ENCODE measurements around the gene SLC22A5. TPM values are rescaled to one million over a fixed set of nuclear protein-coding genes. Genes with fewer than 3 reads are reported as not detected.
"Not testable (repeated sequence)": the region's sequence is repeated elsewhere in the genome, so short reads cannot be mapped to it uniquely, and the experiment has no call there.

The SLC22A5 gene
- total RNA-seq, 1 donor from 2014 or later: 13.1 TPM

GRCh38 chr5:132411304-132412013 lies 41.9 kb downstream of the SLC22A5 start:
- H3K4me3 ChIP-seq (ENCODE audit: low read depth, low read length): peak overlapping the region; percentile 59
- TF ChIP-seq, protein P1, sequence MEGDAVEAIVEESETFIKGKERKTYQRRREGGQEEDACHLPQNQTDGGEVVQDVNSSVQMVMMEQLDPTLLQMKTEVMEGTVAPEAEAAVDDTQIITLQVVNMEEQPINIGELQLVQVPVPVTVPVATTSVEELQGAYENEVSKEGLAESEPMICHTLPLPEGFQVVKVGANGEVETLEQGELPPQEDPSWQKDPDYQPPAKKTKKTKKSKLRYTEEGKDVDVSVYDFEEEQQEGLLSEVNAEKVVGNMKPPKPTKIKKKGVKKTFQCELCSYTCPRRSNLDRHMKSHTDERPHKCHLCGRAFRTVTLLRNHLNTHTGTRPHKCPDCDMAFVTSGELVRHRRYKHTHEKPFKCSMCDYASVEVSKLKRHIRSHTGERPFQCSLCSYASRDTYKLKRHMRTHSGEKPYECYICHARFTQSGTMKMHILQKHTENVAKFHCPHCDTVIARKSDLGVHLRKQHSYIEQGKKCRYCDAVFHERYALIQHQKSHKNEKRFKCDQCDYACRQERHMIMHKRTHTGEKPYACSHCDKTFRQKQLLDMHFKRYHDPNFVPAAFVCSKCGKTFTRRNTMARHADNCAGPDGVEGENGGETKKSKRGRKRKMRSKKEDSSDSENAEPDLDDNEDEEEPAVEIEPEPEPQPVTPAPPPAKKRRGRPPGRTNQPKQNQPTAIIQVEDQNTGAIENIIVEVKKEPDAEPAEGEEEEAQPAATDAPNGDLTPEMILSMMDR (conservative IDR thresholded peaks at IDR 0.05; ENCODE audit: low read depth, low read length): no peak
- DNase-seq (ENCODE audit: low read depth): no peak

GRCh38 chr5:132413567-132413966 lies 44.1 kb downstream of the SLC22A5 start:
- no peak for DNase-seq (ENCODE audit: low read depth)
- H3K4me3 ChIP-seq (ENCODE audit: low read depth, low read length): no peak overlapping the region
- TF ChIP-seq, protein P1 (conservative IDR thresholded peaks at IDR 0.05; ENCODE audit: low read depth, low read length): no peak

DNA sequence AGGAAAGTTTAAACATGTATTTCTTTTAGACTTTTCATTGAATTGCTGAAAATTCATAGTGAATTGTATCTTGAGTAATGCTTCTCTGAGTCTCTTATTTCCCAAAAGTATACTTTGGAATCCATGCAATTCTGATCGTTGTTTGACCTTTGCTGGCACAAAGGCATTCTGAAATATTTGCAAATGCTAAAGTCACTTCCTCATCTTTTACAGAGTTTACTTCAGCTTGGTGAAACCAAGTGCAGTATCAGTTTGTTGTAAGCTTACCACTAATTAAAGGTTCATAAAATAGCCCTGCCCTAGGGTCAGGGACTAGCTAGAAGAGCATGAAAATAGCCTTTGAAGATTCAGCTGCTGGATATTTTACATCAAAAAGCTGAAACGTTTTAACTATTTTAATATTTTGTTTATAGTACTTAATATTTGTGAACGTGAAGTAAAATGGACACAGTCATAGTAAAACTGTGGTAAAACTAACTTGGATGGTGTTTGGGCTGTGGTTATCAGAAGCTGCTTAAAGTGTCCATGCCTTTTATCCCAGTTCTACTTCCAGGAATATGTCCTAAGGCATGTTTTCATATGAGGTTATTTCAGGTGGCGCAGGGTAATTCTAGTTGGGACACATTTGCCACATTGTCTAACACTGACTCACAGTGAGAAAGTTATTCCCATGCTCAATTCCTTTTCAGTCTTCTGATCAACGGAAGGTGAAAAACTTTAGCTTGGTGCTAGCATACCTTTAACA lies 45.3 kb downstream of the SLC22A5 start:
- no peak overlapping the region for H3K4me3 ChIP-seq (ENCODE audit: low read depth, low read length)
- TF ChIP-seq, protein P1 (conservative IDR thresholded peaks at IDR 0.05; ENCODE audit: low read depth, low read length): no peak
- peak; percentile 92 for DNase-seq (ENCODE audit: low read depth)

DNA sequence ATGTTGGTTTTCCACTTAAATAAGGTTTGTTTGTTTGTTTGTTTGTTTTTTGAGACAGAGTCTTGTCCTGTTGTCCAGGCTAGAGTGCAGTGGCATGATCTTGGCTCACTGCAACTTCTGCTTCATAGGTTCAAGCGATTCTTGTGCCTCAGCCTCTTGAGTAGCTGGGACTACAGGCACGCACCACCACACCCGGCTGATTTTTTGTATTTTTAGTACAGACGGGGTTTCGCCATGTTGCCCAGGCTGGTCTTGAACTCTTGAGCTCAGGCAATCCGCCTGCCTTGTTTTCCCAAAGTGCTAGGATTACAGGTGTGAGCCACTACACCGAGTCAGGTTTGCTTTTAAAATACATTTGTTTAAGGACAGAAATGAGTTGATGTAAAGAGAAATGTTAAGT lies 46.0 kb downstream of the SLC22A5 start:
- H3K4me3 ChIP-seq (ENCODE audit: low read depth, low read length); DNase-seq (ENCODE audit: low read depth): not testable (repeated sequence)

DNA sequence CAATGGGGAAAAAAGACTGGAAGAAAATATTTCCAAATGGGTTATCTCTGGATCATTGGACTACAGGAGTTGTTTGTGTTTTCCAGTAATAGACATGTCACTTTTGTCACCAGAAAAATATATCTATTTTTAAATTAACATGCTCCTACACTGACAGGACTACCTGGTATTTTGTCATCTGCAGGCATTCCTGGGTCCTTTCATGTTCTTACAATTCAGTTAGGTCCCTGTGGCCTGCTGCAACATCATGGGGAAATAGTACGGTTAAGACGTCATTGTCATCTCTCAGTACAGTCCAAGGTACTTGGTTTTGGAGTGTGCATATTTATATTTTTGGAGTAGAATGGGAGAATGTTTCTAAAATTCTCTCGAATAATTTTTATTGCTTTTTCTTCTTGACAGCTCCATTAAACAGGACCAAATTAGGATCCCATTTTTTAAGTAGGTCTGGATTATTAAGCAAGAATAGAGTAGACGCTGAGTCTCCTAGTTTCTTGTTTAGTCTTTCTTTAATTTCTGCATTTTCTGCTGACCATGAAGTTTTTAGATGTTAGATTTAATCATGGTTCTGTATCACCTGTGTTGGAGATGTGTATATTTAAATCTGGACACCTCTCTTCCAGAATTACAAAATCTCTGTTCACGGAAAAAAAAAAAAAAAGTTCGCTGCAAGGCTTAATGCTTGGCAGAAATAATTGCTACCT lies 46.9 kb downstream of the SLC22A5 start:
- TF ChIP-seq, protein P1 (conservative IDR thresholded peaks at IDR 0.05; ENCODE audit: low read depth, low read length): no peak
- H3K4me3 ChIP-seq (ENCODE audit: low read depth, low read length): no peak overlapping the region
- no peak for DNase-seq (ENCODE audit: low read depth)

GRCh38 chr5:132417010-132417439 lies 47.5 kb downstream of the SLC22A5 start:
- no peak overlapping the region for H3K4me3 ChIP-seq (ENCODE audit: low read depth, low read length)
- TF ChIP-seq, protein P1 (conservative IDR thresholded peaks at IDR 0.05; ENCODE audit: low read depth, low read length): no peak
- no peak for DNase-seq (ENCODE audit: low read depth)

GRCh38 chr5:132417461-132417860 lies 48.0 kb downstream of the SLC22A5 start:
- TF ChIP-seq, protein P1 (conservative IDR thresholded peaks at IDR 0.05; ENCODE audit: low read depth, low read length): no peak
- H3K4me3 ChIP-seq (ENCODE audit: low read depth, low read length): no peak overlapping the region
- DNase-seq (ENCODE audit: low read depth): no peak
